GM23338 (cell line): Measurements from ENCODE around the gene PTPRO. TPM values are rescaled to one million over a fixed set of nuclear protein-coding genes. Genes with fewer than 3 reads are reported as not detected.

ENCODE experiments used
- ATAC-seq: fragments of 200-7000 bp; cut with Tn5 transposase; 3 replicates; pipeline ENCODE4 v1.9.1; 2020
- DNase-seq: peaks from one replicate; pipeline ENCODE4 v3.0.0-alpha.2; 2015; ENCODE audit warnings: low spot score
- H2AFZ ChIP-seq: fragments of 200-600 bp; sonication (generic); 2 replicates; pipeline ENCODE4 v1.8.0; 2016; ENCODE audit warnings: antibody characterized with exemption, mild to moderate bottlenecking, moderate library complexity
- H3F3A ChIP-seq: fragments of 200-600 bp; sonication (generic); replicated peaks from 2 replicates; pipeline ENCODE4 v1.8.0; 2017; ENCODE audit warnings: antibody characterized with exemption, mixed run types, low read depth
- H3K27ac ChIP-seq: fragments of 200-600 bp; sonication (generic); 2 replicates; pipeline ENCODE4 v1.6.1; 2016; ENCODE audit warnings: low read depth
- H3K27me3 ChIP-seq: fragments of 200-600 bp; sonication (generic); 2 replicates; pipeline ENCODE4 v1.8.0; 2016; ENCODE audit warnings: mild to moderate bottlenecking, mixed run types, moderate library complexity; ENCODE audit not compliant: insufficient read depth
- H3K36me3 ChIP-seq: fragments of 200-600 bp; sonication (generic); 2 replicates; pipeline ENCODE4 v1.8.0; 2016; ENCODE audit warnings: mild to moderate bottlenecking; ENCODE audit not compliant: insufficient read depth
- H3K4me1 ChIP-seq: fragments of 200-600 bp; sonication (generic); 2 replicates; pipeline ENCODE4 v1.8.0; 2016; ENCODE audit warnings: mild to moderate bottlenecking, moderate library complexity; ENCODE audit not compliant: insufficient read depth
- H3K4me2 ChIP-seq: fragments of 200-600 bp; sonication (generic); 2 replicates; pipeline ENCODE4 v1.7.1; 2017; ENCODE audit warnings: mixed run types
- H3K4me3 ChIP-seq: fragments of 200-600 bp; sonication (generic); 2 replicates; pipeline ENCODE4 v1.6.1; 2016; ENCODE audit warnings: mixed run types
- H3K79me2 ChIP-seq: fragments of 200-600 bp; sonication (generic); replicated peaks from 2 replicates; pipeline ENCODE4 v1.8.0; 2017; ENCODE audit warnings: mild to moderate bottlenecking; ENCODE audit not compliant: insufficient read depth
- H3K9me2 ChIP-seq: fragments of 200-600 bp; sonication (generic); 2 replicates; pipeline ENCODE4 v1.8.0; 2017; ENCODE audit not compliant: insufficient read depth
- H4K20me1 ChIP-seq: fragments of 200-600 bp; sonication (generic); replicated peaks from 2 replicates; pipeline ENCODE4 v1.8.0; 2017; ENCODE audit warnings: mild to moderate bottlenecking; ENCODE audit not compliant: insufficient read depth
- H3K27ac Mint-ChIP-seq: 2 replicates; pipeline ENCODE4 v1.8.0; 2020; ENCODE audit warnings: inconsistent platforms, mild to moderate bottlenecking, moderate library complexity, mixed read lengths
- H3K27me3 Mint-ChIP-seq: 3 replicates; pipeline ENCODE4 v1.8.0; 2022; ENCODE audit warnings: low read depth, mild to moderate bottlenecking, moderate library complexity, mixed read lengths, inconsistent platforms; ENCODE audit not compliant: insufficient read depth, poor library complexity
- H3K36me3 Mint-ChIP-seq: 3 replicates; pipeline ENCODE4 v1.8.0; 2021; ENCODE audit warnings: low read depth, mild to moderate bottlenecking, inconsistent platforms, moderate library complexity, mixed read lengths
- H3K4me1 Mint-ChIP-seq: 3 replicates; pipeline ENCODE4 v1.8.0; 2020; ENCODE audit warnings: mild to moderate bottlenecking, inconsistent platforms, mixed read lengths
- H3K4me3 Mint-ChIP-seq: 3 replicates; pipeline ENCODE4 v1.8.0; 2021; ENCODE audit warnings: moderate library complexity, mild to moderate bottlenecking, inconsistent platforms, mixed read lengths
- H3K9me3 Mint-ChIP-seq: 3 replicates; pipeline ENCODE4 v1.8.0; 2020; ENCODE audit warnings: moderate library complexity, mild to moderate bottlenecking, inconsistent platforms, mixed read lengths
- CREB1 ChIP-seq: fragments of 250-450 bp; sonication (Bioruptor Pico); IDR thresholded peaks from 2 replicates; pipeline ENCODE4 v1.5.0; 2020; ENCODE audit warnings: low read depth, mild to moderate bottlenecking, moderate library complexity
- EZH2 ChIP-seq: fragments of 200-600 bp; sonication (generic); IDR thresholded peaks from one replicate; pipeline ENCODE4 v1.8.0; 2017; ENCODE audit warnings: antibody characterized with exemption, mild to moderate bottlenecking, low read depth; ENCODE audit not compliant: unreplicated experiment
- EZH2phosphoT487 ChIP-seq: fragments of 200-600 bp; sonication (generic); IDR thresholded peaks from one replicate; pipeline ENCODE4 v1.8.1; 2018; ENCODE audit warnings: antibody characterized with exemption; ENCODE audit not compliant: unreplicated experiment
- JUNB ChIP-seq: IDR thresholded peaks from one replicate; pipeline ENCODE4 v1.6.1; 2016; ENCODE audit warnings: antibody characterized with exemption; ENCODE audit not compliant: unreplicated experiment
- NANOG ChIP-seq: IDR thresholded peaks from 2 replicates; pipeline ENCODE4 v1.6.1; 2016; ENCODE audit warnings: antibody characterized with exemption, borderline replicate concordance
- POLR2AphosphoS5 ChIP-seq: IDR thresholded peaks from 2 replicates; pipeline ENCODE4 v1.6.1; 2016; ENCODE audit warnings: antibody characterized with exemption, low read depth
- STAT1 ChIP-seq: IDR thresholded peaks from one replicate; pipeline ENCODE4 v1.6.1; 2016; ENCODE audit warnings: antibody characterized with exemption; ENCODE audit not compliant: unreplicated experiment
- ZNF114 ChIP-seq: fragments of 250-450 bp; sonication (Bioruptor Pico); IDR thresholded peaks from 2 replicates; pipeline ENCODE4 v1.5.0; 2020; ENCODE audit warnings: mild to moderate bottlenecking, moderate library complexity
- ZNF331 ChIP-seq: fragments of 250-450 bp; sonication (Bioruptor Pico); IDR thresholded peaks from 2 replicates; pipeline ENCODE4 v1.5.0; 2020; ENCODE audit warnings: low read depth, mild to moderate bottlenecking, moderate library complexity
- polyA plus RNA-seq: library from polyadenylated mRNA; unstranded; fragments of >200 nt; fragmentation: Nextera tagmentation; extraction: Ambion mirVana; gene quantifications from 2 replicates; pipeline ENCODE4 v1.2.1, GENCODE V29; 2016
- total RNA-seq: library from RNA; depleted of rRNA; stranded (reverse); fragments of >200 nt; shearing (Covaris generic); gene quantifications from 2 replicates; pipeline ENCODE4 v1.2.3, GENCODE V29; 2014
- TF ChIP-seq, protein P1 (sequence below), 2 experiments: fragments of 200-600 bp in 1 of 2; sonication (generic) in 1 of 2; conservative IDR thresholded peaks; 2 replicates each; pipeline versions ENCODE4 v1.5.1 to v1.6.1; 2016 to 2017; ENCODE audit warnings: antibody characterized with exemption in 2 of 2, low read depth in 2 of 2, mild to moderate bottlenecking in 2 of 2, moderate library complexity in 1 of 2
- TF ChIP-seq, protein P2 (sequence below): IDR thresholded peaks from 2 replicates; pipeline ENCODE4 v1.6.1; 2016; ENCODE audit warnings: antibody characterized with exemption
- TF ChIP-seq, protein P3 (sequence below): fragments of 250-450 bp; sonication (Bioruptor Pico); IDR thresholded peaks from 2 replicates; pipeline ENCODE4 v1.5.0; 2020; ENCODE audit warnings: mild to moderate bottlenecking, moderate library complexity
- TF ChIP-seq, protein P4 (sequence below): IDR thresholded peaks from one replicate; pipeline ENCODE4 v1.6.1; 2018; ENCODE audit warnings: antibody characterized with exemption; ENCODE audit not compliant: unreplicated experiment

PTPRO gene
- total and polyA plus RNA-seq, 2 experiments from 2014 or later: 1.4 to 1.5 TPM

DNA sequence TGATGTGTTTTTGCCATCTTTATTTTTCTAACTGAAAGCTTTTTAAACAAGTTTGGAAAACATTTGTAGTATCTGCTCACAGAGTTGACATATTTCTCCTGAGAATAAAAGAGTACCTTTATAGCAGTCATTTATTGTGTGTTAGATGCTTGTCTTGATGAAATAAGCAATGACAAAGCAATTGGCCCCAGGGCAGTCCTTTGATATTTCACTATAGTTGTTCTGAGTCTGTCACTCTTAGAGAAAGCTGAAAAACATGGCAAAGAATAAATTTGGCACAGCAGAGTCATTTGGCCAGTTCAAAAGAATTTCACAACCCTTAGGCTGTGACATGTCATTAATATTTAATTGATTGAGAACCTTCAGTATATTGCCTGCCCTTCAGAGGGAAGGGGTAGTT lies 166.2 kb downstream of the PTPRO start:
- H2AFZ ChIP-seq: no peak overlapping the region

More for the DNA sequence above, 166.2 kb downstream of the PTPRO start:
- DNase-seq (no peak), ATAC-seq (no peak)
- H3K79me2 ChIP-seq: no peaks in the 10 kb centered on the region
- H3K27ac ChIP-seq: no peak overlapping the region
- no peaks in the 10 kb centered on the region for H4K20me1 ChIP-seq
- H3K4me1 ChIP-seq: no peaks in the 10 kb centered on the region
- 0 out of 2 replicates have a peak overlapping the region, but pooled peaks have one; percentile 34 for H3K27ac Mint-ChIP-seq
- TF ChIP-seq CREB1 (CRISPR knock-in tag) (no peak), EZH2phosphoT487 (no peak), NANOG (no peak), STAT1 (no peak), ZNF114 (CRISPR knock-in tag) (no peak), EZH2 (no peak), POLR2AphosphoS5 (no peak), JUNB (no peak), ZNF331 (no peak)
- TF ChIP-seq, protein P1, sequence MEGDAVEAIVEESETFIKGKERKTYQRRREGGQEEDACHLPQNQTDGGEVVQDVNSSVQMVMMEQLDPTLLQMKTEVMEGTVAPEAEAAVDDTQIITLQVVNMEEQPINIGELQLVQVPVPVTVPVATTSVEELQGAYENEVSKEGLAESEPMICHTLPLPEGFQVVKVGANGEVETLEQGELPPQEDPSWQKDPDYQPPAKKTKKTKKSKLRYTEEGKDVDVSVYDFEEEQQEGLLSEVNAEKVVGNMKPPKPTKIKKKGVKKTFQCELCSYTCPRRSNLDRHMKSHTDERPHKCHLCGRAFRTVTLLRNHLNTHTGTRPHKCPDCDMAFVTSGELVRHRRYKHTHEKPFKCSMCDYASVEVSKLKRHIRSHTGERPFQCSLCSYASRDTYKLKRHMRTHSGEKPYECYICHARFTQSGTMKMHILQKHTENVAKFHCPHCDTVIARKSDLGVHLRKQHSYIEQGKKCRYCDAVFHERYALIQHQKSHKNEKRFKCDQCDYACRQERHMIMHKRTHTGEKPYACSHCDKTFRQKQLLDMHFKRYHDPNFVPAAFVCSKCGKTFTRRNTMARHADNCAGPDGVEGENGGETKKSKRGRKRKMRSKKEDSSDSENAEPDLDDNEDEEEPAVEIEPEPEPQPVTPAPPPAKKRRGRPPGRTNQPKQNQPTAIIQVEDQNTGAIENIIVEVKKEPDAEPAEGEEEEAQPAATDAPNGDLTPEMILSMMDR (conservative IDR thresholded peaks at IDR 0.05; ENCODE audit: low read depth in 2 of 2): no peak
- TF ChIP-seq, protein P2, sequence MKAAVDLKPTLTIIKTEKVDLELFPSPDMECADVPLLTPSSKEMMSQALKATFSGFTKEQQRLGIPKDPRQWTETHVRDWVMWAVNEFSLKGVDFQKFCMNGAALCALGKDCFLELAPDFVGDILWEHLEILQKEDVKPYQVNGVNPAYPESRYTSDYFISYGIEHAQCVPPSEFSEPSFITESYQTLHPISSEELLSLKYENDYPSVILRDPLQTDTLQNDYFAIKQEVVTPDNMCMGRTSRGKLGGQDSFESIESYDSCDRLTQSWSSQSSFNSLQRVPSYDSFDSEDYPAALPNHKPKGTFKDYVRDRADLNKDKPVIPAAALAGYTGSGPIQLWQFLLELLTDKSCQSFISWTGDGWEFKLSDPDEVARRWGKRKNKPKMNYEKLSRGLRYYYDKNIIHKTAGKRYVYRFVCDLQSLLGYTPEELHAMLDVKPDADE: no peak
- TF ChIP-seq, protein P3, sequence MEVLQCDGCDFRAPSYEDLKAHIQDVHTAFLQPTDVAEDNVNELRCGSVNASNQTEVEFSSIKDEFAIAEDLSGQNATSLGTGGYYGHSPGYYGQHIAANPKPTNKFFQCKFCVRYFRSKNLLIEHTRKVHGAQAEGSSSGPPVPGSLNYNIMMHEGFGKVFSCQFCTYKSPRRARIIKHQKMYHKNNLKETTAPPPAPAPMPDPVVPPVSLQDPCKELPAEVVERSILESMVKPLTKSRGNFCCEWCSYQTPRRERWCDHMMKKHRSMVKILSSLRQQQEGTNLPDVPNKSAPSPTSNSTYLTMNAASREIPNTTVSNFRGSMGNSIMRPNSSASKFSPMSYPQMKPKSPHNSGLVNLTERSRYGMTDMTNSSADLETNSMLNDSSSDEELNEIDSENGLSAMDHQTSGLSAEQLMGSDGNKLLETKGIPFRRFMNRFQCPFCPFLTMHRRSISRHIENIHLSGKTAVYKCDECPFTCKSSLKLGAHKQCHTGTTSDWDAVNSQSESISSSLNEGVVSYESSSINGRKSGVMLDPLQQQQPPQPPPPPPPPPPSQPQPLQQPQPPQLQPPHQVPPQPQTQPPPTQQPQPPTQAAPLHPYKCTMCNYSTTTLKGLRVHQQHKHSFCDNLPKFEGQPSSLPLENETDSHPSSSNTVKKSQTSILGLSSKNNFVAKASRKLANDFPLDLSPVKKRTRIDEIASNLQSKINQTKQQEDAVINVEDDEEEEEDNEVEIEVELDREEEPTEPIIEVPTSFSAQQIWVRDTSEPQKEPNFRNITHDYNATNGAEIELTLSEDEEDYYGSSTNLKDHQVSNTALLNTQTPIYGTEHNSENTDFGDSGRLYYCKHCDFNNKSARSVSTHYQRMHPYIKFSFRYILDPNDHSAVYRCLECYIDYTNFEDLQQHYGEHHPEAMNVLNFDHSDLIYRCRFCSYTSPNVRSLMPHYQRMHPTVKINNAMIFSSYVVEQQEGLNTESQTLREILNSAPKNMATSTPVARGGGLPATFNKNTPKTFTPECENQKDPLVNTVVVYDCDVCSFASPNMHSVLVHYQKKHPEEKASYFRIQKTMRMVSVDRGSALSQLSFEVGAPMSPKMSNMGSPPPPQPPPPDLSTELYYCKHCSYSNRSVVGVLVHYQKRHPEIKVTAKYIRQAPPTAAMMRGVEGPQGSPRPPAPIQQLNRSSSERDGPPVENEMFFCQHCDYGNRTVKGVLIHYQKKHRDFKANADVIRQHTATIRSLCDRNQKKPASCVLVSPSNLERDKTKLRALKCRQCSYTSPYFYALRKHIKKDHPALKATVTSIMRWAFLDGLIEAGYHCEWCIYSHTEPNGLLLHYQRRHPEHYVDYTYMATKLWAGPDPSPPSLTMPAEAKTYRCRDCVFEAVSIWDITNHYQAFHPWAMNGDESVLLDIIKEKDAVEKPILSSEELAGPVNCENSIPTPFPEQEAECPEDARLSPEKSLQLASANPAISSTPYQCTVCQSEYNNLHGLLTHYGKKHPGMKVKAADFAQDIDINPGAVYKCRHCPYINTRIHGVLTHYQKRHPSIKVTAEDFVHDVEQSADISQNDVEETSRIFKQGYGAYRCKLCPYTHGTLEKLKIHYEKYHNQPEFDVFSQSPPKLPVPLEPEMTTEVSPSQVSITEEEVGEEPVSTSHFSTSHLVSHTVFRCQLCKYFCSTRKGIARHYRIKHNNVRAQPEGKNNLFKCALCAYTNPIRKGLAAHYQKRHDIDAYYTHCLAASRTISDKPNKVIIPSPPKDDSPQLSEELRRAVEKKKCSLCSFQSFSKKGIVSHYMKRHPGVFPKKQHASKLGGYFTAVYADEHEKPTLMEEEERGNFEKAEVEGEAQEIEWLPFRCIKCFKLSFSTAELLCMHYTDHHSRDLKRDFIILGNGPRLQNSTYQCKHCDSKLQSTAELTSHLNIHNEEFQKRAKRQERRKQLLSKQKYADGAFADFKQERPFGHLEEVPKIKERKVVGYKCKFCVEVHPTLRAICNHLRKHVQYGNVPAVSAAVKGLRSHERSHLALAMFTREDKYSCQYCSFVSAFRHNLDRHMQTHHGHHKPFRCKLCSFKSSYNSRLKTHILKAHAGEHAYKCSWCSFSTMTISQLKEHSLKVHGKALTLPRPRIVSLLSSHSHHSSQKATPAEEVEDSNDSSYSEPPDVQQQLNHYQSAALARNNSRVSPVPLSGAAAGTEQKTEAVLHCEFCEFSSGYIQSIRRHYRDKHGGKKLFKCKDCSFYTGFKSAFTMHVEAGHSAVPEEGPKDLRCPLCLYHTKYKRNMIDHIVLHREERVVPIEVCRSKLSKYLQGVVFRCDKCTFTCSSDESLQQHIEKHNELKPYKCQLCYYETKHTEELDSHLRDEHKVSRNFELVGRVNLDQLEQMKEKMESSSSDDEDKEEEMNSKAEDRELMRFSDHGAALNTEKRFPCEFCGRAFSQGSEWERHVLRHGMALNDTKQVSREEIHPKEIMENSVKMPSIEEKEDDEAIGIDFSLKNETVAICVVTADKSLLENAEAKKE (CRISPR knock-in tag): no peak
- TF ChIP-seq, protein P4, sequence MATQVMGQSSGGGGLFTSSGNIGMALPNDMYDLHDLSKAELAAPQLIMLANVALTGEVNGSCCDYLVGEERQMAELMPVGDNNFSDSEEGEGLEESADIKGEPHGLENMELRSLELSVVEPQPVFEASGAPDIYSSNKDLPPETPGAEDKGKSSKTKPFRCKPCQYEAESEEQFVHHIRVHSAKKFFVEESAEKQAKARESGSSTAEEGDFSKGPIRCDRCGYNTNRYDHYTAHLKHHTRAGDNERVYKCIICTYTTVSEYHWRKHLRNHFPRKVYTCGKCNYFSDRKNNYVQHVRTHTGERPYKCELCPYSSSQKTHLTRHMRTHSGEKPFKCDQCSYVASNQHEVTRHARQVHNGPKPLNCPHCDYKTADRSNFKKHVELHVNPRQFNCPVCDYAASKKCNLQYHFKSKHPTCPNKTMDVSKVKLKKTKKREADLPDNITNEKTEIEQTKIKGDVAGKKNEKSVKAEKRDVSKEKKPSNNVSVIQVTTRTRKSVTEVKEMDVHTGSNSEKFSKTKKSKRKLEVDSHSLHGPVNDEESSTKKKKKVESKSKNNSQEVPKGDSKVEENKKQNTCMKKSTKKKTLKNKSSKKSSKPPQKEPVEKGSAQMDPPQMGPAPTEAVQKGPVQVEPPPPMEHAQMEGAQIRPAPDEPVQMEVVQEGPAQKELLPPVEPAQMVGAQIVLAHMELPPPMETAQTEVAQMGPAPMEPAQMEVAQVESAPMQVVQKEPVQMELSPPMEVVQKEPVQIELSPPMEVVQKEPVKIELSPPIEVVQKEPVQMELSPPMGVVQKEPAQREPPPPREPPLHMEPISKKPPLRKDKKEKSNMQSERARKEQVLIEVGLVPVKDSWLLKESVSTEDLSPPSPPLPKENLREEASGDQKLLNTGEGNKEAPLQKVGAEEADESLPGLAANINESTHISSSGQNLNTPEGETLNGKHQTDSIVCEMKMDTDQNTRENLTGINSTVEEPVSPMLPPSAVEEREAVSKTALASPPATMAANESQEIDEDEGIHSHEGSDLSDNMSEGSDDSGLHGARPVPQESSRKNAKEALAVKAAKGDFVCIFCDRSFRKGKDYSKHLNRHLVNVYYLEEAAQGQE: no peak
- H3K4me3 ChIP-seq: no peak overlapping the region
- H3K4me3 Mint-ChIP-seq: no peak overlapping the region
- H3K36me3 ChIP-seq: no peaks in the 10 kb centered on the region
- no peaks in the 10 kb centered on the region for H3K9me3 Mint-ChIP-seq
- no peaks in the 10 kb centered on the region for H3K36me3 Mint-ChIP-seq
- H3K27me3 ChIP-seq: no peaks in the 10 kb centered on the region
- no peaks in the 10 kb centered on the region for H3F3A ChIP-seq
- H3K4me1 Mint-ChIP-seq: no peaks in the 10 kb centered on the region
- H3K27me3 Mint-ChIP-seq: peaks cover 2% of the 10 kb centered on the region
- no peak overlapping the region for H3K4me2 ChIP-seq
- H3K9me2 ChIP-seq: no peaks in the 10 kb centered on the region
